Loucy (cell line): Measurements from ENCODE around the gene NECAB3.

Experiments used
- H2AFZ ChIP-seq: fragments of 200-600 bp; sonication (generic); 2 replicates; pipeline ENCODE4 v1.6.0; 2016; ENCODE audit warnings: antibody characterized with exemption, mild to moderate bottlenecking, low read length, moderate library complexity
- H3F3A ChIP-seq: fragments of 200-600 bp; 2 replicates; pipeline ENCODE4 v1.6.0; 2016; ENCODE audit warnings: antibody characterized with exemption, low read depth, mild to moderate bottlenecking
- H3K27me3 ChIP-seq: fragments of 200-600 bp; sonication (generic); 2 replicates; pipeline ENCODE4 v1.6.1; 2014; ENCODE audit warnings: low read length, mild to moderate bottlenecking; ENCODE audit not compliant: insufficient read depth, poor library complexity, severe bottlenecking
- H3K36me3 ChIP-seq: fragments of 200-600 bp; sonication (generic); 2 replicates; pipeline ENCODE4 v1.6.1; 2016; ENCODE audit warnings: low read length; ENCODE audit not compliant: insufficient read depth
- H3K4me1 ChIP-seq: fragments of 200-600 bp; sonication (generic); 2 replicates; pipeline ENCODE4 v1.5.1; 2014; ENCODE audit warnings: low read length, mild to moderate bottlenecking; ENCODE audit not compliant: insufficient read depth, poor library complexity, severe bottlenecking
- H3K4me2 ChIP-seq: fragments of 200-600 bp; sonication (generic); 2 replicates; pipeline ENCODE4 v1.6.0; 2014; ENCODE audit warnings: antibody characterized with exemption, low read length, low read depth, mild to moderate bottlenecking; ENCODE audit not compliant: poor library complexity, severe bottlenecking
- H3K4me3 ChIP-seq: fragments of 200-600 bp; sonication (generic); 2 replicates; pipeline ENCODE4 v1.5.1; 2014; ENCODE audit warnings: low read length, mild to moderate bottlenecking, mixed read lengths; ENCODE audit not compliant: poor library complexity, severe bottlenecking
- H3K79me2 ChIP-seq: fragments of 200-600 bp; sonication (generic); 2 replicates; pipeline ENCODE4 v1.6.1; 2014; ENCODE audit warnings: low read length; ENCODE audit not compliant: insufficient read depth
- H3K9ac ChIP-seq: fragments of 200-600 bp; sonication (generic); 2 replicates; pipeline ENCODE4 v1.6.0; 2014; ENCODE audit warnings: mild to moderate bottlenecking, low read depth, low read length, moderate library complexity; ENCODE audit not compliant: poor library complexity, severe bottlenecking
- H3K9me2 ChIP-seq: fragments of 200-600 bp; sonication (generic); replicated peaks from 2 replicates; pipeline ENCODE4 v1.6.1; 2016; ENCODE audit warnings: low read depth, low read length, mixed read lengths
- H3K9me3 ChIP-seq: fragments of 200-600 bp; sonication (generic); 2 replicates; pipeline ENCODE4 v1.6.1; 2014; ENCODE audit warnings: mild to moderate bottlenecking, antibody characterized with exemption, low read length, low read depth; ENCODE audit not compliant: insufficient read depth
- H4K20me1 ChIP-seq: fragments of 200-600 bp; sonication (generic); 2 replicates; pipeline ENCODE4 v1.6.0; 2014; ENCODE audit warnings: antibody characterized with exemption, low read length, mild to moderate bottlenecking; ENCODE audit not compliant: insufficient read depth, poor library complexity, severe bottlenecking
- CTCF ChIP-seq: fragments of 200-600 bp; sonication (generic); conservative IDR thresholded peaks from 2 replicates; pipeline ENCODE4 v1.5.1; 2014; ENCODE audit warnings: mild to moderate bottlenecking, antibody characterized with exemption, low read length
- EZH2phosphoT487 ChIP-seq: fragments of 200-600 bp; IDR thresholded peaks from 2 replicates; pipeline ENCODE4 v1.6.1; 2018; ENCODE audit warnings: antibody characterized with exemption, mild to moderate bottlenecking, moderate library complexity, borderline replicate concordance

NECAB3 gene

GRCh38 chr20:33689493-33689892, 15.3 kb upstream of the NECAB3 start:
- H3K27me3 ChIP-seq: no peaks in the 10 kb centered on the region
- peaks cover 7% of the 10 kb centered on the region for H4K20me1 ChIP-seq
- peak overlapping the region; percentile 56 for H3K4me3 ChIP-seq
- no peak overlapping the region for H2AFZ ChIP-seq
- no peaks in the 10 kb centered on the region for H3K36me3 ChIP-seq
- TF ChIP-seq CTCF (no peak), EZH2phosphoT487 (no peak)
- no peaks in the 10 kb centered on the region for H3K9me3 ChIP-seq
- peaks cover 33% of the 10 kb centered on the region for H3K4me1 ChIP-seq
- H3K9me2 ChIP-seq: no peaks in the 10 kb centered on the region
- peaks cover 12% of the 10 kb centered on the region for H3K79me2 ChIP-seq
- peaks cover 8% of the 10 kb centered on the region; the same call in 1 of the 2 replicates for H3F3A ChIP-seq
- H3K9ac ChIP-seq: peak overlapping the region; percentile 44
- H3K4me2 ChIP-seq: peak overlapping the region; percentile 69

- peaks cover 38% of the 10 kb centered on the region for H3K4me1 ChIP-seq
- H3K36me3 ChIP-seq: no peaks in the 10 kb centered on the region
- H3F3A ChIP-seq: peaks cover 8% of the 10 kb centered on the region; the same call in 1 of the 2 replicates
- H3K27me3 ChIP-seq: no peaks in the 10 kb centered on the region
- H4K20me1 ChIP-seq: peaks cover 12% of the 10 kb centered on the region
- peak overlapping the region; percentile 69 for H3K4me2 ChIP-seq
- no peak for TF ChIP-seq CTCF
- no peak for TF ChIP-seq EZH2phosphoT487
- no peaks in the 10 kb centered on the region for H3K9me2 ChIP-seq
- no peak overlapping the region for H3K4me3 ChIP-seq
- H3K9ac ChIP-seq: no peak overlapping the region
- no peaks in the 10 kb centered on the region for H3K9me3 ChIP-seq
- H3K79me2 ChIP-seq: peaks cover 17% of the 10 kb centered on the region
- no peak overlapping the region for H2AFZ ChIP-seq
Measured at GRCh38 chr20:33688938-33689424, 14.8 kb upstream of the NECAB3 start.

GRCh38 chr20:33687993-33688937, 14.0 kb upstream of the NECAB3 start:
- peak overlapping the region; percentile 69 for H3K4me2 ChIP-seq
- peaks cover 8% of the 10 kb centered on the region; the same call in 1 of the 2 replicates for H3F3A ChIP-seq
- H2AFZ ChIP-seq: no peak overlapping the region
- TF ChIP-seq CTCF (no peak), EZH2phosphoT487 (no peak)
- no peaks in the 10 kb centered on the region for H3K9me2 ChIP-seq
- no peaks in the 10 kb centered on the region for H3K9me3 ChIP-seq
- no peak overlapping the region for H3K9ac ChIP-seq
- H3K4me3 ChIP-seq: no peak overlapping the region
- no peaks in the 10 kb centered on the region for H3K36me3 ChIP-seq
- peaks cover 19% of the 10 kb centered on the region for H4K20me1 ChIP-seq
- no peaks in the 10 kb centered on the region for H3K27me3 ChIP-seq
- H3K79me2 ChIP-seq: peaks cover 25% of the 10 kb centered on the region
- H3K4me1 ChIP-seq: peaks cover 41% of the 10 kb centered on the region
